NCI-H1436 treated with DMSO at 0.1 percent for 48 hours (cell line): ENCODE measurements around the gene ACR.
"Not testable (repeated sequence)": the region's sequence is repeated elsewhere in the genome, so short reads cannot be mapped to it uniquely, and the experiment has no call there.

ENCODE experiments used
- DNase-seq: peaks from one replicate; lab custom pipeline; 2025; lab: John Stamatoyannopoulos, UW

ACR gene

GRCh38 chr22:50780244-50780643 is 42.2 kb downstream of the ACR start:
- not testable (repeated sequence) for DNase-seq

- not testable (repeated sequence) for DNase-seq
Measured at GRCh38 chr22:50782253-50782652, 44.2 kb downstream of the ACR start.

- not testable (repeated sequence) for DNase-seq
Measured at GRCh38 chr22:50783033-50783879, 45.3 kb downstream of the ACR start, which contains the start of gene RABL2B. RABL2B (minus strand) TSS chr22:50783636; CDS start chr22:50782294, 1,342 bp downstream.

- not testable (repeated sequence) for DNase-seq
Measured at GRCh38 chr22:50783880-50784276, 45.9 kb downstream of the ACR start.

GRCh38 chr22:50785289-50785688 is 47.3 kb downstream of the ACR start:
- DNase-seq = not testable (repeated sequence)

GRCh38 chr22:50786936-50787335 is 48.9 kb downstream of the ACR start:
- DNase-seq = not testable (repeated sequence)
